ENCODE data around the gene SRSF4. TPM values are rescaled to one million over a fixed set of nuclear protein-coding genes. Genes with fewer than 3 reads are reported as not detected.

The SRSF4 gene
- total and polyA plus RNA-seq, 2 of the 8 experiments (the other 6 are each of a cell fraction or from before 2014, with no cell fraction given), result 34.9 to 86.5 TPM

GRCh38 chr1:29164588-29164987, 17.1 kb downstream of the SRSF4 start (continued):
- TF ChIP-seq NANOG (IDR thresholded peaks at IDR 0.05; ENCODE audit: insufficient read depth, low read depth, low read length, poor library complexity, severe bottlenecking) (peak; percentile 67), HDAC6 (IDR thresholded peaks at IDR 0.05; ENCODE audit: low read depth, low read length) (no peak), ATF2 (IDR thresholded peaks at IDR 0.05; ENCODE audit: low read length) (peak; percentile 89), MAX (IDR thresholded peaks at IDR 0.05) (no peak), RXRA (IDR thresholded peaks at IDR 0.05; ENCODE audit: insufficient read depth, low read depth, low read length) (no peak), JUND (IDR thresholded peaks at IDR 0.05; ENCODE audit: low read length) (peak; percentile 84; the same call in 1 of the 2 replicates), SUZ12 (IDR thresholded peaks at IDR 0.05; ENCODE audit: low read length) (no peak), EGR1 (IDR thresholded peaks at IDR 0.05; ENCODE audit: borderline replicate concordance, low read depth, low read length) (no peak), CHD7 (IDR thresholded peaks at IDR 0.05; ENCODE audit: insufficient replicate concordance, low read length) (peak; percentile 47)

Measured in H1 (cell line).